Activated T-cell treated with anti-CD3 and anti-CD28 coated beads, Interleukin-2, amount 50 U/mL, for 4 hours (primary cell): ENCODE results near the gene SDCCAG8. TPM values are rescaled to one million over a fixed set of nuclear protein-coding genes. Genes with fewer than 3 reads are reported as not detected.

Experiments used
- ATAC-seq, 2 donors: fragments of 200-7000 bp; cut with Tn5 transposase; one replicate each; pipeline ENCODE4 v1.10.0; 2021
- DNase-seq: peaks from one replicate; pipeline ENCODE4 v3.0.0-alpha.2; 2020
- H3K27me3 Mint-ChIP-seq: one replicate; pipeline ENCODE4 v1.8.0; 2021; ENCODE audit warnings: low read depth, mixed read lengths
- H3K36me3 Mint-ChIP-seq: one replicate; pipeline ENCODE4 v1.8.0; 2022; ENCODE audit warnings: mixed read lengths; ENCODE audit not compliant: insufficient read depth
- H3K4me1 Mint-ChIP-seq: one replicate; pipeline ENCODE4 v1.8.0; 2021; ENCODE audit warnings: low read depth, mixed read lengths
- H3K4me3 Mint-ChIP-seq: one replicate; pipeline ENCODE4 v1.8.0; 2021; ENCODE audit warnings: mild to moderate bottlenecking, moderate library complexity, mixed read lengths
- H3K9me3 Mint-ChIP-seq: one replicate; pipeline ENCODE4 v1.8.0; 2021; ENCODE audit warnings: mixed read lengths
- total RNA-seq, 3 donors: library from RNA; stranded (reverse); gene quantifications; one replicate each; pipeline ENCODE4 v1.2.1, GENCODE V29; 2021

The SDCCAG8 gene
- total RNA-seq, 3 donors from 2014 or later, result 8.2 to 14.4 (median 11.6) TPM

GRCh38 chr1:243411472-243411871 lies 155.6 kb downstream of the SDCCAG8 start:
- ATAC-seq, result no peak
- Mint-ChIP-seq H3K4me3 (no peak overlapping the region), H3K4me1 (peaks cover 24% of the 10 kb centered on the region), H3K36me3 (peaks cover 19% of the 10 kb centered on the region), H3K9me3 (no peaks in the 10 kb centered on the region), H3K27me3 (no peaks in the 10 kb centered on the region)
- DNase-seq, result no peak

- ATAC-seq (no peak), DNase-seq (no peak)
- peaks cover 21% of the 10 kb centered on the region for H3K4me1 Mint-ChIP-seq
- no peaks in the 10 kb centered on the region for H3K27me3 Mint-ChIP-seq
- peaks cover 25% of the 10 kb centered on the region for H3K36me3 Mint-ChIP-seq
- H3K9me3 Mint-ChIP-seq, result no peaks in the 10 kb centered on the region
- no peak overlapping the region for H3K4me3 Mint-ChIP-seq
Measured at GRCh38 chr1:243413431-243414151, 157.8 kb downstream of the SDCCAG8 start.

- peaks cover 27% of the 10 kb centered on the region for H3K36me3 Mint-ChIP-seq
- no peaks in the 10 kb centered on the region for H3K27me3 Mint-ChIP-seq
- H3K4me1 Mint-ChIP-seq, result peaks cover 21% of the 10 kb centered on the region
- DNase-seq, result no peak
- H3K9me3 Mint-ChIP-seq, result no peaks in the 10 kb centered on the region
- ATAC-seq, result no peak
- no peak overlapping the region for H3K4me3 Mint-ChIP-seq
Measured at GRCh38 chr1:243414152-243414494, 158.3 kb downstream of the SDCCAG8 start.

GRCh38 chr1:243415663-243416408 lies 160.0 kb downstream of the SDCCAG8 start:
- Mint-ChIP-seq H3K4me1 (peaks cover 27% of the 10 kb centered on the region), H3K27me3 (no peaks in the 10 kb centered on the region), H3K4me3 (no peak overlapping the region), H3K36me3 (peaks cover 27% of the 10 kb centered on the region), H3K9me3 (no peaks in the 10 kb centered on the region)
- no peak for DNase-seq
- no peak for ATAC-seq

- Mint-ChIP-seq H3K4me3 (no peak overlapping the region), H3K36me3 (peaks cover 26% of the 10 kb centered on the region), H3K4me1 (peaks cover 33% of the 10 kb centered on the region), H3K27me3 (no peaks in the 10 kb centered on the region), H3K9me3 (no peaks in the 10 kb centered on the region)
- DNase-seq (no peak), ATAC-seq (peak; percentile 79 to 81)
Measured at GRCh38 chr1:243416495-243416894, 160.7 kb downstream of the SDCCAG8 start.

GRCh38 chr1:243420016-243420945 lies 164.4 kb downstream of the SDCCAG8 start:
- H3K4me1 Mint-ChIP-seq, result peaks cover 33% of the 10 kb centered on the region

GRCh38 chr1:243420946-243421685 lies 165.3 kb downstream of the SDCCAG8 start:
- peak overlapping the region; percentile 50 for H3K4me3 Mint-ChIP-seq
- no peaks in the 10 kb centered on the region for H3K9me3 Mint-ChIP-seq
- H3K36me3 Mint-ChIP-seq, result peaks cover 17% of the 10 kb centered on the region
- no peak for DNase-seq
- H3K4me1 Mint-ChIP-seq, result peaks cover 26% of the 10 kb centered on the region
- no peak for ATAC-seq
- H3K27me3 Mint-ChIP-seq, result no peaks in the 10 kb centered on the region

More at GRCh38 chr1:243420016-243420945, 164.4 kb downstream of the SDCCAG8 start:
- no peaks in the 10 kb centered on the region for H3K9me3 Mint-ChIP-seq
- no peak overlapping the region for H3K4me3 Mint-ChIP-seq
- DNase-seq, result no peak
- ATAC-seq, result no peak
- H3K27me3 Mint-ChIP-seq, result no peaks in the 10 kb centered on the region
- H3K36me3 Mint-ChIP-seq, result peaks cover 21% of the 10 kb centered on the region

- Mint-ChIP-seq H3K4me1 (peaks cover 21% of the 10 kb centered on the region), H3K27me3 (no peaks in the 10 kb centered on the region), H3K4me3 (peak overlapping the region; percentile 50), H3K9me3 (no peaks in the 10 kb centered on the region), H3K36me3 (peaks cover 17% of the 10 kb centered on the region)
- peak; percentile 98 to 99 for ATAC-seq
- peak; percentile 19 for DNase-seq
Measured at GRCh38 chr1:243421784-243422183, 165.9 kb downstream of the SDCCAG8 start.

- Mint-ChIP-seq H3K4me1 (peaks cover 19% of the 10 kb centered on the region), H3K4me3 (no peak overlapping the region), H3K9me3 (no peaks in the 10 kb centered on the region), H3K36me3 (peaks cover 18% of the 10 kb centered on the region), H3K27me3 (no peaks in the 10 kb centered on the region)
- DNase-seq (no peak), ATAC-seq (no peak)
Measured at GRCh38 chr1:243422362-243422761, 166.5 kb downstream of the SDCCAG8 start.

- no peak for ATAC-seq
- peaks cover 22% of the 10 kb centered on the region for H3K36me3 Mint-ChIP-seq
- H3K4me3 Mint-ChIP-seq, result no peak overlapping the region
- H3K9me3 Mint-ChIP-seq, result no peaks in the 10 kb centered on the region
- no peaks in the 10 kb centered on the region for H3K4me1 Mint-ChIP-seq
- H3K27me3 Mint-ChIP-seq, result no peaks in the 10 kb centered on the region
- no peak for DNase-seq
Measured at GRCh38 chr1:243428084-243428483, 172.2 kb downstream of the SDCCAG8 start.

- ATAC-seq, result no peak
- Mint-ChIP-seq H3K36me3 (peaks cover 22% of the 10 kb centered on the region), H3K9me3 (no peaks in the 10 kb centered on the region), H3K4me1 (no peaks in the 10 kb centered on the region), H3K4me3 (no peak overlapping the region), H3K27me3 (no peaks in the 10 kb centered on the region)
- DNase-seq, result no peak
Measured at GRCh38 chr1:243428617-243429342, 172.9 kb downstream of the SDCCAG8 start.

- no peaks in the 10 kb centered on the region for H3K4me1 Mint-ChIP-seq
- ATAC-seq (no peak), DNase-seq (no peak)
- H3K4me3 Mint-ChIP-seq, result no peak overlapping the region
- H3K27me3 Mint-ChIP-seq, result no peaks in the 10 kb centered on the region
- no peaks in the 10 kb centered on the region for H3K9me3 Mint-ChIP-seq
- peaks cover 24% of the 10 kb centered on the region for H3K36me3 Mint-ChIP-seq
Measured at GRCh38 chr1:243431591-243431990, 175.8 kb downstream of the SDCCAG8 start.

- Mint-ChIP-seq H3K4me3 (no peak overlapping the region), H3K4me1 (no peaks in the 10 kb centered on the region), H3K9me3 (no peaks in the 10 kb centered on the region), H3K36me3 (peaks cover 20% of the 10 kb centered on the region), H3K27me3 (no peaks in the 10 kb centered on the region)
- no peak for DNase-seq
- ATAC-seq, result no peak
Measured at GRCh38 chr1:243432136-243432535, 176.3 kb downstream of the SDCCAG8 start.
